Activated T-helper 2 cell treated with anti-CD3 and anti-CD28 coated beads, Interferon-gamma antibody, Interleukin-2, Interleukin-4, amounts not matched to agents 10 μg/mL and 5 μg/mL and 100 μg/mL, durations not matched to agents 14 hours and 24 hours and 36 hours (primary cell): ENCODE measurements around the gene CHST6. TPM values are rescaled to one million over a fixed set of nuclear protein-coding genes. Genes with fewer than 3 reads are reported as not detected.
A peak's percentile ranks its signal among the peaks of the same experiment; 100 is the strongest.
"Not testable (repeated sequence)": the region's sequence is repeated elsewhere in the genome, so short reads cannot be mapped to it uniquely, and the experiment has no call there.

Source experiments
- DNase-seq: peaks from one replicate; pipeline ENCODE4 v3.0.0; 2021; ENCODE audit warnings: low spot score
- H3K27ac Mint-ChIP-seq: one replicate; pipeline ENCODE4 v1.8.0; 2021; ENCODE audit warnings: mixed read lengths
- H3K27me3 Mint-ChIP-seq: one replicate; pipeline ENCODE4 v1.8.0; 2021; ENCODE audit warnings: low read depth, mixed read lengths
- H3K36me3 Mint-ChIP-seq: one replicate; pipeline ENCODE4 v1.8.0; 2021; ENCODE audit warnings: low read depth, mixed read lengths
- H3K4me1 Mint-ChIP-seq: one replicate; pipeline ENCODE4 v1.8.0; 2021; ENCODE audit warnings: low read depth, mixed read lengths
- H3K4me3 Mint-ChIP-seq: one replicate; pipeline ENCODE4 v1.8.0; 2021; ENCODE audit warnings: low read depth, mild to moderate bottlenecking, moderate library complexity, mixed read lengths
- H3K9me3 Mint-ChIP-seq: one replicate; pipeline ENCODE4 v1.8.0; 2021; ENCODE audit warnings: mixed read lengths
- intact Hi-C: fragments of 100-400 bp; cut with micrococcal nuclease; formaldehyde crosslinking; loops from one replicate; pipeline ENCODE4 v1.15.1; 2023
- total RNA-seq: library from RNA; stranded (reverse); gene quantifications from 2 replicates; pipeline ENCODE4 v1.2.3, GENCODE V29; 2022

Gene CHST6
- total RNA-seq, 1 donor from 2014 or later: not detected

DNA sequence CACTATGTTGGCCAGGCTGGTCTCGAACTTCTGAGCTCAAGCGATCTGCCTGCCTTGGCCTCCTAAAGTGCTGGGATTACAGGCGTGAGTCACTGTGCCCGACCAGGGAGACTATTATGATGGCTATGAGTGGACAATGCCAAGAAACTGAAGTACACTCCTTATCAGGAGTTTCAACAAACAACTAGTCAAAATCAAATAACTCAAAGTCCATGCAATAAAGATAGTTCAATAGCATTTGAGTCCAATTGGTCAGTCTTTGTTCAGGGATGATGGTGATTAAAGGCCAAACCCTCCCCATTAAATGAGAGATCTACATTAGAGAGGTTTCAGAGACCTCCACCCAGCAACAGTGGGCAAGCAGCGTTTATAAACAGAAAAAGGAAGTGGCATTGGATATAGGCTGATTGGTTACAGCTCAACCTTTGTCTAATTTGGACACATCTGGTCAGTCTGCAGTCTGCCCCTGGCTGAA lies 32.6 kb upstream of the CHST6 start:
- no peak for DNase-seq
- no peak overlapping the region for H3K4me3 Mint-ChIP-seq
- no peaks in the 10 kb centered on the region for H3K9me3 Mint-ChIP-seq
- H3K27me3 Mint-ChIP-seq: no peaks in the 10 kb centered on the region
- H3K4me1 Mint-ChIP-seq: no peaks in the 10 kb centered on the region
- intact Hi-C loops: no loop called here
- no peak overlapping the region for H3K27ac Mint-ChIP-seq
- H3K36me3 Mint-ChIP-seq: no peaks in the 10 kb centered on the region

DNA sequence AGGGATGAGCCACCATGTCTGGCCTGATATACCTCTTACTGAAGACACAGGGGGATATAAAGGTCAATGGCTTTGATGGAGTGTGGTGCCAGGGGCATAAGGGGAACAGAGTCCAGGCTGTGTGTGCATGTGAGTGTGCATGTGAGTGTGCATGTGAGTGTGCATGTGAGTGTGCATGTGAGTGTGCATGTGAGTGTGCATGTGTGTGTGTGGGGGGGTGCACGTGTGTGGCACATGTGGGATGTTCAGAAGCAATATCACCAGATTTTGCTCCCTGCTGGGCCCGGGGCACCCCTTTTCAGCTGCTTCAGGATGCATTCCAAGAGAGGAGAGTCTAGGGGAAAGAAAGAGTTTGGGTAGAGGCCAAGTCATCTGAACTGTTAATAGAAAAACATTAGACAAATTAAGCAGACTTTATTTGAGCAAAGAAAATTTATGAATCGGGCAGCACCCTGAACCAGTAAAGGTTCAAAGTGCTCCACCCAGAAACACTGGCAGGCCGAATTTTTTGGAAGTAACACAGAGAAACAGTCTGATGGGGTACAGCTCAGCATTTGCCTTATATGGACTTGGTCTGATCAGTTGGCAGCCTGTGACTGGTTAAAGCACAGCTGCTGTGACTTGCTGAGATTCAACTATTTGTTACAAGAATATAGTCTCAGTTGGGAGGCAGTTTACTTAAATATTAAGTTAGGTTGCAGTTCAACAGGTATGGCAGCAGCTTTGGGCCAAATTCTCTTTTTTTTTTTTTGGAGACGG lies 31.0 kb upstream of the CHST6 start:
- no peaks in the 10 kb centered on the region for H3K36me3 Mint-ChIP-seq
- no peaks in the 10 kb centered on the region for H3K4me1 Mint-ChIP-seq
- DNase-seq: no peak
- intact Hi-C loops: no loop called here
- H3K27me3 Mint-ChIP-seq: peaks cover 3% of the 10 kb centered on the region
- no peak overlapping the region for H3K4me3 Mint-ChIP-seq
- H3K27ac Mint-ChIP-seq: no peak overlapping the region
- H3K9me3 Mint-ChIP-seq: no peaks in the 10 kb centered on the region

GRCh38 chr16:75519175-75519574 lies 23.9 kb upstream of the CHST6 start:
- no peak overlapping the region for H3K27ac Mint-ChIP-seq
- no peak overlapping the region for H3K4me3 Mint-ChIP-seq
- H3K36me3 Mint-ChIP-seq: no peaks in the 10 kb centered on the region
- DNase-seq: no peak
- peaks cover 7% of the 10 kb centered on the region for H3K27me3 Mint-ChIP-seq
- H3K4me1 Mint-ChIP-seq: peaks cover 7% of the 10 kb centered on the region
- intact Hi-C loops: no loop called here
- no peaks in the 10 kb centered on the region for H3K9me3 Mint-ChIP-seq

- H3K4me1 Mint-ChIP-seq, H3K9me3 Mint-ChIP-seq, H3K27me3 Mint-ChIP-seq, H3K36me3 Mint-ChIP-seq: not testable (repeated sequence)
- Mint-ChIP-seq H3K27ac (peak overlapping the region; percentile 49), H3K4me3 (peak overlapping the region; percentile 77)
- DNase-seq: peak; percentile 11
- intact Hi-C loops: loop anchor here (2.0 kb wide), 2 partner anchors 40 to 106 kb away; partner anchors contain the start of genes ADAT1 and TMEM231
These were observed 21.1 kb upstream of the CHST6 start for GRCh38 chr16:75516189-75516966.

DNA sequence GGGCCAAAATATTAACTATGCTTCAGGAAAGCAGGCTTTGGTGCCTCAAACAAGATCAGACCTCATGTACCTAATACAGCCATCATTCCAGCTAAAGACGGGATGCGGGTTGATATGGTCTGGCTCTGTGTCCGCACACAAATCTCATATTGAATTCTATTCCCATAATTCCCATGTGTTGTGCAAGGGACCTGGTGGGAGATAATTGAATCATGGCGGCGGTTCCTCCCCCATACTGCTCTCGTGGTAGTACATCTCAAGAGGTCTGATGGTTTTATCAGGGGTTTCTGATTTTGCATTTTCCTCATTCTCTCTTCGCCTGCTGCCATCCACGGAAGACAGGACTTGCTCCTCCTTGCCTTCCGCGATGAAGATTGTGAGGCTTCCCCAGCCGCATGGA lies 19.1 kb upstream of the CHST6 start:
- Mint-ChIP-seq H3K27me3 (peaks cover 4% of the 10 kb centered on the region), H3K27ac (no peak overlapping the region), H3K36me3 (no peaks in the 10 kb centered on the region), H3K4me3 (no peak overlapping the region), H3K9me3 (no peaks in the 10 kb centered on the region), H3K4me1 (peaks cover 7% of the 10 kb centered on the region)
- DNase-seq: no peak
- intact Hi-C loops: no loop called here

GRCh38 chr16:75506574-75506973 lies 11.3 kb upstream of the CHST6 start:
- no peak for DNase-seq
- H3K4me1 Mint-ChIP-seq: peaks cover 3% of the 10 kb centered on the region
- no peak overlapping the region for H3K4me3 Mint-ChIP-seq
- peaks cover 7% of the 10 kb centered on the region for H3K27me3 Mint-ChIP-seq
- H3K36me3 Mint-ChIP-seq: no peaks in the 10 kb centered on the region
- no peaks in the 10 kb centered on the region for H3K9me3 Mint-ChIP-seq
- intact Hi-C loops: no loop called here
- H3K27ac Mint-ChIP-seq: no peak overlapping the region

- peaks cover 7% of the 10 kb centered on the region for H3K27me3 Mint-ChIP-seq
- no peaks in the 10 kb centered on the region for H3K36me3 Mint-ChIP-seq
- no peak overlapping the region for H3K4me3 Mint-ChIP-seq
- H3K9me3 Mint-ChIP-seq: no peaks in the 10 kb centered on the region
- peaks cover 3% of the 10 kb centered on the region for H3K4me1 Mint-ChIP-seq
- intact Hi-C loops: no loop called here
- H3K27ac Mint-ChIP-seq: no peak overlapping the region
- DNase-seq: no peak
These were observed 10.9 kb upstream of the CHST6 start for GRCh38 chr16:75506107-75506506.

GRCh38 chr16:75503801-75504200 lies 8.6 kb upstream of the CHST6 start:
- no peak overlapping the region for H3K27ac Mint-ChIP-seq
- DNase-seq: no peak
- peaks cover 3% of the 10 kb centered on the region for H3K4me1 Mint-ChIP-seq
- H3K36me3 Mint-ChIP-seq: no peaks in the 10 kb centered on the region
- no peaks in the 10 kb centered on the region for H3K9me3 Mint-ChIP-seq
- H3K27me3 Mint-ChIP-seq: peaks cover 12% of the 10 kb centered on the region
- intact Hi-C loops: no loop called here
- H3K4me3 Mint-ChIP-seq: no peak overlapping the region

DNA sequence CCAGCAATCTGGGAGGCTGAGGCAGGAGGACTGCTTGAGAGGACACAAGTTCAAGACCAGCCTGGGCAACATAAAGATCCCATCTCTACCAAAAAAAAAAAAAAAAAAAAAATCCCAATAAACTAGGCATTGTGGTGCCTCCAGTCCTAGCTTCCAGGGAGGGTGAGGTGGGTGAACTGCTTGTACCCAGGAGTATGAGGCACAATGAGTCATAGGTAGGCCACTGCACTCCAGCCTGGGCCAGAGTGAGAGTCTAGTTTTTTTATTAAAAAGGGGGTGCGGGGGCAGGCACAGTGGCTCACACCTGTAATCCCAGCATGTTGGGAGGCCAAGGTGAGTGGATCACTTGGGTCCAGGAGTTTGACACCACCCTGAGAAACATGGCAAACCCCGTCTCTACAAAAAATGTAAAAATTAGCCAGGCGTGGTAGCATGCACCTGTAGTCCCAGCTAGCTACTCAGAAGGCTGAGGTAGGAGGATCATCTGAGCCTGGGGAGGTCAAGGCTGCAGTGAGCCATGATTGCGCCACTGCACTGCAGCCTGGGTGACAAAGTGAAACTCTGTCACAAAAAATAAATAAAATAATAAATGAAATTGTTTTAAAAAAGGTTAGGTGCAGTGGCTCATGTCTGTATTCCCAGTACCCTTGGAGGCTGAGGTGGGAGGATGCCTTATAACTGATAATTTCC lies 7.8 kb upstream of the CHST6 start:
- H3K27ac Mint-ChIP-seq: no peak overlapping the region
- intact Hi-C loops: no loop called here
- H3K9me3 Mint-ChIP-seq: no peaks in the 10 kb centered on the region
- H3K4me1 Mint-ChIP-seq: peaks cover 3% of the 10 kb centered on the region
- peaks cover 10% of the 10 kb centered on the region for H3K27me3 Mint-ChIP-seq
- H3K4me3 Mint-ChIP-seq: no peak overlapping the region
- DNase-seq: no peak
- no peaks in the 10 kb centered on the region for H3K36me3 Mint-ChIP-seq

DNA sequence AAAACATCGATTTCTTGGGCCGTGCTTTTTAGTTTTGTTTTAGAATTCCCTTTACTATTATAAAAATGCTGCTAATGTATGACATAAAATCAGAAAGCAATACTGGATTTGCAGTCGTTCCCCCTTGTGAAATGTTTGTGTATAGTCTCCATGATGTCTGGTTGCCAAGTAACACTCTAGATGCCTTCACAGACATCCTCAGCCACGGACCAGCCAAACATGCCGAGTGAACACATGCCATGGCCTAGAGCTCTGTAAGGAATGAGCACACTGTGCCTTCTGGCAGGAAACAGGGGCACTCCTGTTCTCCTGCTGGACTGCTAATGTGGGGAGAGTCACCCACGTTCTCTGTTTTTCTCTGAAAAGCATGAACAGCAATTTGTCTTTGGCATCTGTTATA lies 6.6 kb upstream of the CHST6 start:
- intact Hi-C loops, H3K36me3 Mint-ChIP-seq, H3K4me3 Mint-ChIP-seq, H3K9me3 Mint-ChIP-seq, H3K27ac Mint-ChIP-seq, H3K4me1 Mint-ChIP-seq, DNase-seq: not testable (repeated sequence)
- H3K27me3 Mint-ChIP-seq: peaks cover 20% of the 10 kb centered on the region

DNA sequence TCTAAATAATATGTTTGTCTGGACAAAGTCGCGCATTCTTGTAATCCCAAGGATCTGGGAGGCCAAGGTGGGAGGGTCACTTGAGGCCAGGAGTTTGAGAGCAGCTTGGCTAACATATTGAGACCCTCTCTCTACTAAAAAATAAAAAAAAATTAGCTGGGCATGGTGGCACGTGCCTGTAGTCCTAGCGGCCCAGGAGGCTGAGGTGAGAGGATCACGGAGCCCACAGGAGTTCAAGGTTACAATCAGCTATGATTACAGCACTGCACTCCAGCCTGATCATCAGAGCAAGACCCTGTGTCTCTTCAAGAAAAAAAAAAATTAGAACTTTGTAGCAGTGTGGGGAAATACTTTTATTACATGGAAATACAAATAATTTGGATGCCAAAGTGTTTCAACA lies 6.1 kb upstream of the CHST6 start:
- intact Hi-C loops: no loop called here
- no peak overlapping the region for H3K4me3 Mint-ChIP-seq
- no peaks in the 10 kb centered on the region for H3K9me3 Mint-ChIP-seq
- no peak for DNase-seq
- H3K27me3 Mint-ChIP-seq: peaks cover 16% of the 10 kb centered on the region
- H3K27ac Mint-ChIP-seq: no peak overlapping the region
- H3K36me3 Mint-ChIP-seq: no peaks in the 10 kb centered on the region
- peaks cover 3% of the 10 kb centered on the region for H3K4me1 Mint-ChIP-seq

GRCh38 chr16:75498605-75499322 lies 3.5 kb upstream of the CHST6 start:
- peaks cover 26% of the 10 kb centered on the region for H3K27me3 Mint-ChIP-seq
- H3K4me3 Mint-ChIP-seq, H3K9me3 Mint-ChIP-seq, H3K4me1 Mint-ChIP-seq, intact Hi-C loops, H3K27ac Mint-ChIP-seq, H3K36me3 Mint-ChIP-seq, DNase-seq: not testable (repeated sequence)
